Gastroesophageal sphincter (tissue), 4 donors: Measurements from ENCODE around the gene MYOG. TPM values are rescaled to one million over a fixed set of nuclear protein-coding genes. Genes with fewer than 3 reads are reported as not detected.

ENCODE experiments used
- ATAC-seq: fragments of 150-250 bp; one replicate; pipeline ENCODE4 v1.9.1; 2016; ENCODE audit warnings: mild to moderate bottlenecking, moderate library complexity
- H3K27ac ChIP-seq, 4 donors: fragments of 200-600 bp; sonication (generic) in 3 of 4; 1 replicate in 3 of 4; 2 replicates in 1 of 4; pipeline ENCODE4 v1.5.1; 2016 to 2019
- H3K27me3 ChIP-seq: fragments of 200-600 bp; sonication (generic); one replicate; pipeline ENCODE4 v1.5.1; 2019
- H3K36me3 ChIP-seq, 2 donors: fragments of 200-600 bp; sonication (generic); one replicate each; pipeline ENCODE4 v1.5.1; 2019; ENCODE audit warnings: control low read depth in 1 of 2
- H3K4me1 ChIP-seq, 3 donors: fragments of 200-600 bp; sonication (generic); 1 replicate in 2 of 3; 2 replicates in 1 of 3; pipeline ENCODE4 v1.5.1; 2016 to 2019; ENCODE audit warnings: control low read depth in 2 of 3
- H3K4me3 ChIP-seq, 2 donors: fragments of 200-600 bp; sonication (generic); one replicate each; pipeline ENCODE4 v1.5.1; 2019; ENCODE audit warnings: mild to moderate bottlenecking in 1 of 2, moderate library complexity in 1 of 2
- H3K9me3 ChIP-seq, 3 donors: fragments of 200-600 bp; sonication (generic); one replicate each; pipeline ENCODE4 v1.5.1; 2017 to 2019; ENCODE audit warnings: control low read depth in 2 of 3
- CTCF ChIP-seq, 4 experiments: fragments of 200-600 bp in 2 of 4; fragments of 450-650 bp in 2 of 4; sonication (generic) in 1 of 4; IDR thresholded peaks; one replicate each; pipeline ENCODE4 v1.5.1; 2017 to 2019; ENCODE audit warnings: antibody characterized with exemption in 4 of 4, mild to moderate bottlenecking in 2 of 4, moderate library complexity in 2 of 4
- EP300 ChIP-seq: sonication (generic); formaldehyde crosslinking; IDR thresholded peaks from one replicate; pipeline ENCODE4 v1.6.1; 2017; ENCODE audit warnings: antibody characterized with exemption, mild to moderate bottlenecking
- POLR2A ChIP-seq, 2 donors: fragments of 450-650 bp; IDR thresholded peaks; one replicate each; pipeline ENCODE4 v1.6.1; 2017; ENCODE audit warnings: antibody characterized with exemption in 2 of 2, mild to moderate bottlenecking in 2 of 2, moderate library complexity in 1 of 2
- POLR2AphosphoS5 ChIP-seq: sonication (generic); formaldehyde crosslinking; IDR thresholded peaks from one replicate; pipeline ENCODE4 v1.6.1; 2017; ENCODE audit warnings: antibody characterized with exemption
- WGBS, 2 donors: methylation state at CpG; one replicate each; pipeline ENCODE4 v1.1.5; 2018; ENCODE audit warnings: low coverage in 1 of 2; 5-methylcytosine and 5-hydroxymethylcytosine counted together
- total RNA-seq, 4 donors: library from RNA; depleted of rRNA; stranded (reverse); fragments of >200 nt; gene quantifications; one replicate each; pipeline ENCODE4 v1.1.0, GENCODE V29; 2016

MYOG gene
- total RNA-seq, 4 donors from 2014 or later: 0.35 TPM; not detected in 3

- 82 to 86% methylated on average over 3 to 5 of the region's 23 CpGs for WGBS, 2 donors
- Histone ChIP-seq H3K36me3 (peaks cover 0 to 12% of the 10 kb centered on the region in 2 donors), H3K9me3 (no peaks in the 10 kb centered on the region), H3K4me1 (peaks cover 0 to 17% (median 0%) of the 10 kb centered on the region in 3 donors), H3K27me3 (no peaks in the 10 kb centered on the region), H3K27ac (no peak overlapping the region), H3K4me3 (no peak overlapping the region)
- TF ChIP-seq POLR2A (IDR thresholded peaks at IDR 0.05) (no peak), EP300 (no peak), POLR2AphosphoS5 (no peak), CTCF (IDR thresholded peaks at IDR 0.05) (no peak)
- ATAC-seq: no peak
These were observed 37.2 kb downstream of the MYOG start for GRCh38 chr1:203048555-203049051.

DNA sequence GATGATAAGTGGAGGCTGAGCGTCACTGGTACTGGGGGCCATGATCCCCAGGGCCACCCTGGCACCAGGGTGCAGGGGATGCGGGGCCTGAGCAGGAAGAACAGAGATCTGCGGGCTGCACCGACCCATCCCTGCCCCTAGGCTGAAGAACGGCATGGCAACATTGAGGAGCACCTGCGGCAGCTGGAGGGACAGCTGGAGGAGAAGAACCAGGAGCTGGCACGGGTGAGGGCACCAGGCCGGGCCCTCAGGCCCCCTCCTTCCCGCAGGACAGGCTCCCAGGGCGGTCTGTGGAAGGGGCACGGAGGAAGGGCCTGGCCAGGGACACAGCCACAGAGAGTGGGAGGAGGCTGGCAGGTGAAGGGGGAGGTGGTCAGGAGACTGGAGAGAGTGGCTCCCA lies 37.7 kb downstream of the MYOG start:
- no peaks in the 10 kb centered on the region for H3K9me3 ChIP-seq
- no peaks in the 10 kb centered on the region for H3K27me3 ChIP-seq
- ATAC-seq: no peak
- peaks cover 0 to 12% of the 10 kb centered on the region in 2 donors for H3K36me3 ChIP-seq
- H3K4me3 ChIP-seq: no peak overlapping the region
- TF ChIP-seq CTCF (IDR thresholded peaks at IDR 0.05) (no peak), POLR2AphosphoS5 (no peak), EP300 (no peak), POLR2A (IDR thresholded peaks at IDR 0.05) (no peak)
- H3K27ac ChIP-seq: no peak overlapping the region
- peaks cover 0 to 17% (median 0%) of the 10 kb centered on the region in 3 donors for H3K4me1 ChIP-seq
- 63 to 92% methylated on average over 2 to 11 of the region's 11 CpGs for WGBS, 2 donors

GRCh38 chr1:203046984-203047630 lies 38.7 kb downstream of the MYOG start:
- Histone ChIP-seq H3K9me3 (no peaks in the 10 kb centered on the region), H3K4me1 (peaks cover 0 to 17% (median 0%) of the 10 kb centered on the region in 3 donors), H3K36me3 (peaks cover 0 to 12% of the 10 kb centered on the region in 2 donors), H3K27ac (no peak overlapping the region), H3K4me3 (no peak overlapping the region), H3K27me3 (no peaks in the 10 kb centered on the region)
- TF ChIP-seq POLR2AphosphoS5 (no peak), POLR2A (IDR thresholded peaks at IDR 0.05) (no peak), CTCF (IDR thresholded peaks at IDR 0.05) (no peak), EP300 (no peak)
- ATAC-seq: peak; percentile 73
- 17 to 28% methylated on average over 11 to 12 of the region's 15 CpGs for WGBS, 2 donors

- Histone ChIP-seq H3K27ac (no peak overlapping the region), H3K4me3 (no peak overlapping the region), H3K4me1 (peaks cover 0 to 17% (median 0%) of the 10 kb centered on the region in 3 donors), H3K36me3 (peaks cover 0 to 12% of the 10 kb centered on the region in 2 donors), H3K27me3 (no peaks in the 10 kb centered on the region), H3K9me3 (no peaks in the 10 kb centered on the region)
- TF ChIP-seq EP300: no peak
- no peak for TF ChIP-seq POLR2AphosphoS5
- ATAC-seq: no peak
- 40 to 63% methylated on average over 2 to 6 of the region's 16 CpGs for WGBS, 2 donors
These were observed 39.8 kb downstream of the MYOG start for GRCh38 chr1:203045821-203046594.

GRCh38 chr1:203045336-203045735 lies 40.5 kb downstream of the MYOG start:
- no peak for ATAC-seq
- Histone ChIP-seq H3K36me3 (peaks cover 0 to 12% of the 10 kb centered on the region in 2 donors), H3K4me3 (no peak overlapping the region), H3K4me1 (peaks cover 0 to 17% (median 0%) of the 10 kb centered on the region in 3 donors), H3K27ac (no peak overlapping the region), H3K27me3 (no peaks in the 10 kb centered on the region), H3K9me3 (no peaks in the 10 kb centered on the region)
- 90% methylated on average over 2 of the region's 17 CpGs; no CpG with 5 or more reads in 1 of the 2 donors for WGBS, 2 donors
- TF ChIP-seq POLR2AphosphoS5 (no peak), POLR2A (IDR thresholded peaks at IDR 0.05) (no peak)
